ENCODE measurements around the gene ZNF385A. TPM values are rescaled to one million over a fixed set of nuclear protein-coding genes. Genes with fewer than 3 reads are reported as not detected.
A peak's percentile ranks its signal among the peaks of the same experiment; 100 is the strongest.

Gene ZNF385A, protein sequence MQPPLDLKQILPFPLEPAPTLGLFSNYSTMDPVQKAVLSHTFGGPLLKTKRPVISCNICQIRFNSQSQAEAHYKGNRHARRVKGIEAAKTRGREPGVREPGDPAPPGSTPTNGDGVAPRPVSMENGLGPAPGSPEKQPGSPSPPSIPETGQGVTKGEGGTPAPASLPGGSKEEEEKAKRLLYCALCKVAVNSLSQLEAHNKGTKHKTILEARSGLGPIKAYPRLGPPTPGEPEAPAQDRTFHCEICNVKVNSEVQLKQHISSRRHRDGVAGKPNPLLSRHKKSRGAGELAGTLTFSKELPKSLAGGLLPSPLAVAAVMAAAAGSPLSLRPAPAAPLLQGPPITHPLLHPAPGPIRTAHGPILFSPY
- 5.3 and 7.6 TPM in 2 replicates for total RNA-seq

GRCh38 chr12:54384591-54385041 lies at the start of gene ZNF385A:
TSS of gene ZNF385A (minus strand) at chr12:54384733. CDS start at chr12:54384514, 219 bp downstream.
- H3K36me3 ChIP-seq (ENCODE audit: control insufficient read depth, insufficient read depth, low read length) = peaks cover 18% of the 10 kb centered on the region
- no peaks in the 10 kb centered on the region for H3K27me3 ChIP-seq (ENCODE audit: control insufficient read depth, insufficient read depth, low read length)
- no peak for FAIRE-seq
- TF ChIP-seq, protein P1, sequence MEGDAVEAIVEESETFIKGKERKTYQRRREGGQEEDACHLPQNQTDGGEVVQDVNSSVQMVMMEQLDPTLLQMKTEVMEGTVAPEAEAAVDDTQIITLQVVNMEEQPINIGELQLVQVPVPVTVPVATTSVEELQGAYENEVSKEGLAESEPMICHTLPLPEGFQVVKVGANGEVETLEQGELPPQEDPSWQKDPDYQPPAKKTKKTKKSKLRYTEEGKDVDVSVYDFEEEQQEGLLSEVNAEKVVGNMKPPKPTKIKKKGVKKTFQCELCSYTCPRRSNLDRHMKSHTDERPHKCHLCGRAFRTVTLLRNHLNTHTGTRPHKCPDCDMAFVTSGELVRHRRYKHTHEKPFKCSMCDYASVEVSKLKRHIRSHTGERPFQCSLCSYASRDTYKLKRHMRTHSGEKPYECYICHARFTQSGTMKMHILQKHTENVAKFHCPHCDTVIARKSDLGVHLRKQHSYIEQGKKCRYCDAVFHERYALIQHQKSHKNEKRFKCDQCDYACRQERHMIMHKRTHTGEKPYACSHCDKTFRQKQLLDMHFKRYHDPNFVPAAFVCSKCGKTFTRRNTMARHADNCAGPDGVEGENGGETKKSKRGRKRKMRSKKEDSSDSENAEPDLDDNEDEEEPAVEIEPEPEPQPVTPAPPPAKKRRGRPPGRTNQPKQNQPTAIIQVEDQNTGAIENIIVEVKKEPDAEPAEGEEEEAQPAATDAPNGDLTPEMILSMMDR (IDR thresholded peaks at IDR 0.05; ENCODE audit: insufficient read depth, low read length, severe bottlenecking) = no peak
- H3K4me3 ChIP-seq (ENCODE audit: low read depth, low read length) = no peak within 1 kb of the TSS
- no peak for DNase-seq (ENCODE audit: low read depth)

GRCh38 chr12:54432815-54433164 lies 48.3 kb upstream of the ZNF385A start:
- H3K36me3 ChIP-seq (ENCODE audit: control insufficient read depth, insufficient read depth, low read length) = no peaks in the 10 kb centered on the region
- no peak overlapping the region for H3K4me3 ChIP-seq (ENCODE audit: low read depth, low read length)
- H3K27me3 ChIP-seq (ENCODE audit: control insufficient read depth, insufficient read depth, low read length) = no peaks in the 10 kb centered on the region
- TF ChIP-seq, protein P1 (IDR thresholded peaks at IDR 0.05; ENCODE audit: insufficient read depth, low read length, severe bottlenecking) = no peak
- no peak for DNase-seq (ENCODE audit: low read depth)
- FAIRE-seq = no peak

DNA sequence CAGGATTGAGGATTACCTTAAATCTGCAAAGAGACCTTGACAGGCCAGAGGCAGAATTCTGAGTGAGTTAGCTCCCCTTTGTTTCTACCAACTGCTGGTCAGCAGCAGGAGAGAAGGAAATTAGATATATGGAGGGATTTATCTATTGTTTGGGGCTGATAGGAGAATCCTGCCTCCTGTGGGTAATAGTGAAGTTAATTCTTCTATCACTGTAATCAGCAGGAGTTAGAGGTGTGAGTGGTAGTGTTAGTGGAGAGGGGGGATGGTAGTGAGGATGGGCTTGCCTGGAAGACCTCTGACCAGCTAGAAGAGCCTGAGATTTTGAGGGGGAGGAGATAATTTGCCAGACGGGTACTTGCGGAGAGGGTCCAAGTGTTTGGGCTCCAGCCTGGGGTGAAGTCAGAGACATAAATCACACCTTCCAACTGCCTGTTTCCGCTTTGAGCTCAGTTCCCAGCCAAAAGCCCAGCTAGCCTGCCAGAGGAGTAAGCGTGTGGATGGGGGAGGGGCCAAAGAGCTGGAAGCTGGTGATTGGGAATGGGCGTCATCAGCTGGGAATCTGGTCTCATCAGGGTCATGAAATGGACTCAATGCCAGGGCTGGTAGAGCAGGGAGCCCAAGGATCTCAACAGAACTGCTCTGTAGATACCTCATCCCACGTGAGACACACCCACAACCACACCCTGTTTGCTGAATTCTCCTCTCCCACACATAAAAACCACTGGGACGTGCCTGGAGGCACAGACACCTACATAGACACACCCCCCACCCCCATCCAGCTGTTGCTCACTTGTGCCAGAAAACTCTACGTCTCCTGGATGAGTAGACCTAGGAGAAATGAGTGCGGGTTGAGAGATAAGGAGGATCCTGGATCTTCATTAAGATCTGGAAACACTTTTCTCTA lies 47.6 kb upstream of the ZNF385A start:
- peak; percentile 28 for FAIRE-seq
- TF ChIP-seq, protein P1 (IDR thresholded peaks at IDR 0.05; ENCODE audit: insufficient read depth, low read length, severe bottlenecking) = no peak

GRCh38 chr12:54430471-54431069 lies 46.0 kb upstream of the ZNF385A start:
- Histone ChIP-seq H3K36me3 (ENCODE audit: control insufficient read depth, insufficient read depth, low read length) (no peaks in the 10 kb centered on the region), H3K27me3 (ENCODE audit: control insufficient read depth, insufficient read depth, low read length) (no peaks in the 10 kb centered on the region), H3K4me3 (ENCODE audit: low read depth, low read length) (no peak overlapping the region)
- TF ChIP-seq, protein P1 (IDR thresholded peaks at IDR 0.05; ENCODE audit: insufficient read depth, low read length, severe bottlenecking) = no peak
- FAIRE-seq (no peak), DNase-seq (ENCODE audit: low read depth) (no peak)

More for the DNA sequence above, 47.6 kb upstream of the ZNF385A start:
- peak; percentile 97 for DNase-seq (ENCODE audit: low read depth)
- no peaks in the 10 kb centered on the region for H3K36me3 ChIP-seq (ENCODE audit: control insufficient read depth, insufficient read depth, low read length)
- no peak overlapping the region for H3K4me3 ChIP-seq (ENCODE audit: low read depth, low read length)
- no peaks in the 10 kb centered on the region for H3K27me3 ChIP-seq (ENCODE audit: control insufficient read depth, insufficient read depth, low read length)

DNA sequence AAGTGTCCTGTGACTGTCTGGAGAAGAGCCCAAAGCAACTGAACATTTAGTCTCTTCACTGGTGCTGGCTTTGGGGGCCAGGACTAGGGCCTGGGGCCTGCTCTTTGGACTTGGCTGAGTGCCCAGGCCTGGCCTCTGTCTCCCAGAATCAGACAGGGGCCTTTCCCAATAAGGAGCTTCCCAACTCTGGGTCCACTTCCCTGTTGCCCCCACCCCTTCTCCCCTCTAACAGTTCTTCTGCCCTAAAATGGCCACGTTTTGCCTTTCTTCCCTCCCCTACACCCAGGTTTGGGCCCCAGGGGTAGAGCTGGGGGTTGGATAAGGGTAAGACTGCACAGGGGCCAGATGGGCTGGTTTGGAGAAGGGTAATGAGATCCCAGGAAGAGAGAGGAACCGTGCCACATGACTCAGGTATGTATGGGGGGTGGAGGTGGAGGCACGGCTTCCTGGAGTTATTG lies 44.5 kb upstream of the ZNF385A start:
- TF ChIP-seq, protein P1 (IDR thresholded peaks at IDR 0.05; ENCODE audit: insufficient read depth, low read length, severe bottlenecking) = no peak
- H3K36me3 ChIP-seq (ENCODE audit: control insufficient read depth, insufficient read depth, low read length) = no peaks in the 10 kb centered on the region
- FAIRE-seq (no peak), DNase-seq (ENCODE audit: low read depth) (peak; percentile 65)
- no peaks in the 10 kb centered on the region for H3K27me3 ChIP-seq (ENCODE audit: control insufficient read depth, insufficient read depth, low read length)
- H3K4me3 ChIP-seq (ENCODE audit: low read depth, low read length) = no peak overlapping the region

All from bronchial epithelial cell (primary cell).